ENCODE measurements around the gene SEC61A1.

Gene SEC61A1

GRCh38 chr3:128051837-128052594, at the start of gene SEC61A1:
SEC61A1 (plus strand) TSS chr3:128052437; CDS start chr3:128052553, 116 bp downstream.
- peak; percentile 93 for DNase-seq (ENCODE audit: low spot score)

DNA sequence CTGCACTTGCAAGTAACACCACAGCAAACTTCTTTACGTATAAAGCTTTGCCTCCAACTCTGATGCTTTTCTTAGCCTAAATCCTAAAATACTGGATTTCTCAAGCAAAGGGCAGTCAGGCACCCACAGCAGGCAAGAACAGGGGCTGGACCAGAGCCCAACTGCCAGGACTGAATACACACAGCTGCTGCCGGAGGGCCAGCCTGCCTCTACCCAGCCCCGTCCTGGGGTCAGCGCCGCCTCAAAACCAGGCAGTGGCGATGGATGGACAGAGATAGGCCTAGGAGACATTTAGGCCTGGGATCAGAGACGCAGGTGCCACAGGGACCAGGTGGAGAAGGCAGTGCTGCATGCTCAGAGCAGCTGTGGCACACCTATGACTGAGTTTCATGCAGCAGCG, 47.6 kb upstream of the SEC61A1 start:
- no peak for DNase-seq (ENCODE audit: low spot score)

GRCh38 chr3:128006061-128007032, 45.9 kb upstream of the SEC61A1 start:
- no peak for DNase-seq (ENCODE audit: low spot score)

GRCh38 chr3:128007033-128007424, 45.2 kb upstream of the SEC61A1 start:
- no peak for DNase-seq (ENCODE audit: low spot score)

- no peak for DNase-seq (ENCODE audit: low spot score)
These were observed 42.0 kb upstream of the SEC61A1 start for GRCh38 chr3:128009952-128010846.

DNA sequence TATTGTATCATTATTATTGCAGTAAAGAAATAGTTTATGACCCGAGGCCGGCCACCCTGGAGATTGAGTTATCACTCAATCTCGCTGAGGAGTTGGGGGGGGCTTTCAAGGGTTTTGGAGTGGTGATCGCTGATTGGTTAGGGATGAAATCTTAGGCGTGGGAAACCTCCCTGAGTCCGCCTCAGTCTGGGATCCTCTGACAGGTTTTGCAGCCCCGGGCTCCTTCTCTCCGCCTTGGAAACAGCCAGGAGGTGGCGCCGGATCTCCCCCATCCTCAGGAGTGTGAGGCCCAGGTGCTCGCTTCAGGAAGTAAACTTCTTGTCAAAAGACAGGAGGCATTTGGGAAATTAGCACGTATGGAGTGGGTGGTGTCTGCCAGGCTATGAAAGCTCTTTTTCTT, 41.1 kb upstream of the SEC61A1 start:
- peak; percentile 7 for DNase-seq (ENCODE audit: low spot score)

DNA sequence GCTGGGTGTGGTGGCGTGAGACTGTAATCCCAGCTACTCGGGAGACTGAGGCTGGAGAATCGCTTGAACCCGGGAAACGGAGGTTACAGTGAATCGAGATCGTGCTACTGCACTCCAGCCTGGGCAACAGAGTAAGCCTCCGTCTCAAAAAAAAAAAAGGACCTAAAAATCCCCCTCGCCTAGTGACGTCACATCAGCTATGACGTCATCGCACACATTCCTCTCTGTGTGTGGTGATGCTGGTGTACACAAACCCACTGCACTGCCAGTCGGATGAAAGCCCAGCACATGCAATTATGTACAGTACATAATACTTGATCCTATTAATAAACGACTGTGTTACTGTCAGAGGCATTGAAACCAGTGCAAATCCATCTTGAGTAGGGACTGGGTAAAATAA, 40.2 kb upstream of the SEC61A1 start:
- DNase-seq (ENCODE audit: low spot score): no peak

GRCh38 chr3:128014548-128014947, 37.7 kb upstream of the SEC61A1 start:
- DNase-seq (ENCODE audit: low spot score): no peak

DNA sequence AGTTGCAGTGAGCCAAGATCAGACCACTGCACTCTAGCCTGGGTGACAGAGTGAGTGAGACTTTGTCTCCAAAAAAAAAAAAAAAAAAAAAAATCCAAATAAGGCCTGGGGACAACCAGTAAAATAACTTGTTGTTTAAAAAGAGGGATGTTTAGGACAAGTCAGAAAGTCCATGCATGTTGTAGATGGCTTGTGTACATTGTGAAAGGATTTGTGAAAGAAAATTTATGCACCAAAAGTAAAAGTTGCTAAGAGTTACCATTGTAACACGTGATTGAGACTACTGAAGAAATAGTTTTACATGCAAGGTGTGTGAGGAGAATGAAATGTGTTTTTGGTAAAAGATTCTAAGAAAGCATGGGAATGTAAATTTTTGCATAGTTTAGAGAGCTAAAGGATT, 35.7 kb upstream of the SEC61A1 start:
- no peak for DNase-seq (ENCODE audit: low spot score)

DNA sequence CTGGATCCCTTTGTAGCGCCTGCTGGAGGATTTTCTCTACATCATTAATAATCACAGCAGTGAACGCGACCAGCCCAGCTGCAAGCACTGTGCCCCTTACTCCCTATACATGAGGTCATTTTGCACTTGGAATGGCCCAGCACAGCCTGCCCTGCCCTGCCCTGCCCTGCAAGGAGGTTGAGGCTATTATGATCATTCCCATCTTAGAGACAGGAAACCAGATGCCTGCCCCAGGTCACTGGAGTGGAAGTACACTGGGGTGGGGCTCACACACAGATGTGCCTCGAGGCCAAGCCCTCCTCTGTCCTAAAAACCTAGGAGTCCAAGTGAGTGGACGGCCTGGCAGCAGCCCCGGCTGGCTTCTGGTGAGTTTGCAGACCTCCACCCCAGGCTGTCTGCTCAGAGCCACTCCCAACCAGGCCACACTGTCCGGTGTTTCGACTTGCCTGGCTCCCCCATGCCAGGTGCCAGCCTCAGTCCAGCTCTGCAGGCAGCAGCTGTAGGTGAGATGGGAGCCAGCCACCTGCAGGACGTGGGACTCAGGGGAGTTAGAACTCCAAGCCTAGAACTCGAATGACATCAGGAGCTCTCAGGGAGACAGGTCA, 30.4 kb upstream of the SEC61A1 start:
- DNase-seq (ENCODE audit: low spot score): no peak

DNA sequence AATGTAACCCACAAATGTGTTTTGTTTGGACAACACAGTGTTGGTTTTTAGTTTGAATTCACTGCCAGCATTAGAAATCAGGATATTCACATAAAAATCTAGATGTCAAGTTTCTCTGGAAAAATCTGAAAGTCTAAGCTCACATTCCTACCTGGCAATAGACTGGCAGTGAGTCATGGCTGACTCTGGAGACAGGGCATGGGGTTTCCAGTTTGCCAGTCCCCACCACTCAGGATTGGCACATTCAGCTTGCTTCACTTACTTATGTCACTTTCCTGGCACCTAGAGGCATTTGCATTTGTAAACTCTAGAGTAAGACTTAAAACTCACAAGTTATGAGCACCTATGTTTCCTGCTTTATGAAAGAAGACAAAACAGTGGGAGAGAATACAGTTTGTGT, 19.1 kb upstream of the SEC61A1 start:
- DNase-seq (ENCODE audit: low spot score): no peak

- DNase-seq (ENCODE audit: low spot score): no peak
These were observed 16.1 kb upstream of the SEC61A1 start for GRCh38 chr3:128036119-128036518.

GRCh38 chr3:128040041-128040440, 12.2 kb upstream of the SEC61A1 start:
- DNase-seq (ENCODE audit: low spot score): no peak

GRCh38 chr3:128040660-128041059, 11.6 kb upstream of the SEC61A1 start:
- no peak for DNase-seq (ENCODE audit: low spot score)

DNA sequence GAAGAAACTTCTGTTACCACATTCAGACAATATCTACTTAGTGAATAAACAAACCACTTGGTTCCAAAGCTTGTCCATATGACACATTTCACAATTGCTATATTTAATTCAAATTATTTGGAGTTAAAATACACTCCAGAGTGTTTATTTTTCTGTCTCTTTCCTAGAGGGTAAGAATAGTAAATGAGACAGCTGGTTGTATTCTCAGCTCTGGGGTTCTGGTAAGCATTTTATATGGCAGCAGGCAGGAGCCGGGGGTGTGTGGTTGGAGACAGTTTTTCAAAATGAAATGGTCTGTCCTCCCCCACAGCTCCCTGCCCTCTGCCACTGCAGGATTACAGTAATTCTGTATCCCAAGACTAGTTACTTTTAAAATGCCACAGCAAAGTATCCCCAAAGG, 10.9 kb upstream of the SEC61A1 start:
- no peak for DNase-seq (ENCODE audit: low spot score)

DNA sequence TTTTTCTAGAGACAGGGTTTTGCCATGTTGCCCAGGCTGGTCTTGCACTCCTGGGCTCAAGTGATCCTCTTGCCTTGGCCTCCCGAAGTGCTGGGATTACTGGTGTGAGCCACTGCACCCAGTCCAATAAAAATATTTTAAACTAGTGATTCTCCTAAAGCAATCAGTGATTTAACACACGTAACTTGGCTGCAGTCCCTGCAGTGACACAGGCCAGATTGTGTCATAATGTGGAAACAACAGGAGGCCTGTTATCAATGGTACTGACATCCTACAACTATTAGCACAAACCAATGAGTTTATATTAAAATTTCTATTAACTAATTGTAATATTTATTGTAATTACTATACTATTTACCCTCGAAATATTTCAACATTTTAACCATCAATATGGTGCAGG, 1.6 kb upstream of the SEC61A1 start:
- DNase-seq (ENCODE audit: low spot score): no peak

DNA sequence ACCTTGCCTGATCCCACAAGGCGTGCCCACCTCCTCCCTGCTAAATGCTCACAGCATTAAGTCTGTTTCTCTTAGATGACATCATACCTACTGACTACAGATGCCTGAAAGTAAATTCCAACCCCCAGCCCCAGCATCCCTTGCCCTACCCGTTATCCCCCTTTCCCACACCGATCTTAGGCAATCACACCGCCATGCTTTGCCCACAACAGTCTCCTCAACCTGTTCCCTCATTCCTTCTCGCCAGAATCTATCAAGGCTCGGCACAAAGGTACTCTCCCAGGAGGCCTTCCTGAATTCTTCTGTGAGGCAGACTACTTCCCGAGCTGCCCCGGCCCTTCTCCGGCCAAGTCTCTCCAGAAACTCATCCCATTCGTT, 789 bp upstream of the SEC61A1 start:
- DNase-seq (ENCODE audit: low spot score): peak; percentile 24

GRCh38 chr3:128052595-128053351, 536 bp downstream of the SEC61A1 start:
- no peak for DNase-seq (ENCODE audit: low spot score)

- DNase-seq (ENCODE audit: low spot score): no peak
These were observed 1.4 kb downstream of the SEC61A1 start for GRCh38 chr3:128053614-128054013.

DNA sequence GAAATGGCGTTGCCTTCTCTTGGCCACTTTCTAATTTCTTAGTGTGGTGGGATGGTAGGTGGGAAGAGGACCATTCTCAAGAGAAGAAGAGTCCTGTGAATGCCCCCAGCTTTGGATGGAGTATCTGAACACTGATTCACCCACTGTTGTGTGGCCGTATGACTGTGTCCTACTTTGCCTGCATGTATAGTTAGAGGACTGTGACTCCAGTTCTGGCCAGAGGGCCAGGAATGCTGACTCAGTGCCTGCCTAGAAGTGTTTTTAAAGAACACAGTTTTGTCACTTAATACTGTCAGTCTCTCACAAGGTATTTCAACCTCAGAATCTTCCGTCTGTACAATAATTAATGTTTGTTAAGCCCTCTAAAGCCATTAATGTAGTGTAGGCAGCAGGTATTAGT, 2.1 kb downstream of the SEC61A1 start:
- no peak for DNase-seq (ENCODE audit: low spot score)

DNA sequence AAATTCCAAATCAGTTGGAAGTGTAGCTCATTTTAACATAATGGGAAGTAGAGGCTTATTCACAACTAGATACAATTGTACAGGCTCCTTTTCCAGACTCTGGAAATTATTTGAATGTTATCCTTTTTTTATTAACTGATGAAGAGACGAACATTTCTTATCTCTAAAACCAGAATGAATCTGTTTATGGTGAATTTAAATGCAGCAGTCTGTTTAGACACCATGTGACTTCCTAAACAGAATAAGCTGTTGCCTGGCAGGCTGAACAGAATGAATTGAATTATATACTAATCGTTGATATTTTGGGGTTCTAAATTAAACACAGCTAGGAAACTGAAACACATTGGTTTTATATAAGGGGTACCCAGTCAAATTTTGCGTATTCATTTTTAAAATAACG, 4.0 kb downstream of the SEC61A1 start:
- DNase-seq (ENCODE audit: low spot score): no peak
